ENCODE data around the gene MRC2. TPM values are rescaled to one million over a fixed set of nuclear protein-coding genes. Genes with fewer than 3 reads are reported as not detected.

MRC2 gene
- total and polyA plus RNA-seq, 2 experiments from 2014 or later = 222 to 756 TPM

DNA sequence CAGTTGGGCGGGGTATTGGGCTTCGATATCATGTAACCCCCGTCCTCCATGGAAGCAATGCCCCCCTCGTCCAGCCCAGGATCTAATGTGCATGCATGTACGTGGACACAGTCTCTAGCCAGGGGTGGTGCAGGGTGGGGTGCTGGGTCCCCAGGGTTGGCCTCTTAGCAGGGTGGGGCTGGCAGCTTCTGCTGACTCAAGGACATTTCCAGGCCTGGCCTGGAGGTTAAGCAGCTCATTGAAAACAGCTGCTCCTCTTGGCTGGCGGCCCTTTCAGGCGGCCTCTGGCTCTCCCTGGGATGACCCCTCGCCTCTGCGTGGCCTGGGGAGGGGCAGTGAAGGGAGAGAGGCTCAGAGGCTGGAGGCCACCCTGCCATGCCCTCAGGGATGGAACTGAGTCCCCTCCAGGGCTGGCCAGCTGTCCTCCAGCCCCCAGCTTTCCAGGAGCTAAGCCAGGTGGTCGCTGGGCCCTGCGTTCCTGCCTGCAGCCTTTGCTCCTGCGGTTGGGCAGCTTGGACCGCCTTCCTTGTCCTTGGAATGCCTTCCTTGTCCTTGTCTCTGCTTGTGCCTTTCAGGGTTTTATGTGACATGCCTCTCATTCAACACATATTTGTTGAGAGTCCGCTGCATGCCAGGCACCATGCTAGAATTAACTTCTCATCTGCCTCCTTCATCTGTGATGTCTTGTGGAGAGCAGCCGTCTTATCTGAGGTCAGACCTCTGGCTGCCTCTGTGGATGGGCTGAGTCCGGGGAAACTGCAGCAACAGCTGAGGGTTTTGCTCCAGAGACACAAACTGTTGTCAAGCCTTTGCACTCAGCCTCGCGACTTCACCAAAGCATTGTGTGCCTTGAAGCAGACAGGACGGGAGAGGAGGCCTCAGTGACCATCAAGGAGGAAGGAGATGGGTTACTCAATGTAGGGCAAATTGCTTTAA lies 26.6 kb downstream of the MRC2 start:
- peaks cover 85% of the 10 kb centered on the region for H3K79me2 ChIP-seq (ENCODE audit: insufficient read depth)
- peak overlapping the region; percentile 86 for H3K9ac ChIP-seq
- peak overlapping the region; percentile 80 for H3K4me2 ChIP-seq (ENCODE audit: unreplicated experiment)
- DNase-seq = peak; percentile 85
- peak overlapping the region; percentile 90 for H3K27ac ChIP-seq
- no peaks in the 10 kb centered on the region for H3K9me2 ChIP-seq (ENCODE audit: insufficient read depth)
- H2AFZ ChIP-seq = no peak overlapping the region
- TF ChIP-seq EZH2phosphoT487 (IDR thresholded peaks at IDR 0.05; ENCODE audit: insufficient read depth, low read depth) (no peak), EZH2 (IDR thresholded peaks at IDR 0.05; ENCODE audit: insufficient read depth, poor library complexity, severe bottlenecking) (no peak)
- peaks cover 39% of the 10 kb centered on the region for H3K4me1 ChIP-seq (ENCODE audit: insufficient read depth)
- H3F3A ChIP-seq (ENCODE audit: insufficient read depth) = peaks cover 49% of the 10 kb centered on the region
- peak overlapping the region; percentile 67; the same call in 1 of the 2 replicates for H3K4me3 ChIP-seq
- H3K36me3 ChIP-seq (ENCODE audit: low read depth) = 0 out of 2 replicates have a peak, but pooled peaks cover 2% of the 10 kb centered on the region
- WGBS, 2 experiments (ENCODE audit: low coverage in 1 of 2, low lambda C conversion rate in 2 of 2, missing lambda C conversion rate in 2 of 2) = 31 to 32% methylated on average over 15 to 19 of the region's 19 CpGs
- no peaks in the 10 kb centered on the region for H3K9me3 ChIP-seq (ENCODE audit: low read depth)
- in situ Hi-C loops (cut with MboI) = no loop called here
- no peaks in the 10 kb centered on the region for H4K20me1 ChIP-seq (ENCODE audit: insufficient read depth)
- no peaks in the 10 kb centered on the region for H3K27me3 ChIP-seq (replicated peaks; ENCODE audit: insufficient read depth)

DNA sequence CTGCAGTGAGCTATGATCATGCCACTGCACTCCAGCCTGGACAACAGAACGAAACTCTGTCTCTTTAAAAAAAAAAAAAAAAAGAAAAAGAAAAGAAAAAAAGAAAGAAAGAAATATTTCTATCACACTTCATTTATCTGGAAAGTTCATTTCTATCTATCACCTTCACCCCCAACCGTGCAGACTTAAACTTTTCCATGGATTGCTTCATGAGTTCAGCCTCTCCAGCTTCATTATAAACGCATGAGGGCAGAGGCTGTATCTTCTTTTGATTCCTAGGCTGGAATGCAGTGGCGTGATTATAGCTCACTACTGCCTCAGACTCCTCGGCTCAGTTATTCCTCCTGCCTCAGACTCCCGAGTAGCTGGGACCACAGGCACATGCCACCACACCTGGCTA lies 28.2 kb downstream of the MRC2 start:
- no peak overlapping the region for H3K4me2 ChIP-seq (ENCODE audit: unreplicated experiment)

DNA sequence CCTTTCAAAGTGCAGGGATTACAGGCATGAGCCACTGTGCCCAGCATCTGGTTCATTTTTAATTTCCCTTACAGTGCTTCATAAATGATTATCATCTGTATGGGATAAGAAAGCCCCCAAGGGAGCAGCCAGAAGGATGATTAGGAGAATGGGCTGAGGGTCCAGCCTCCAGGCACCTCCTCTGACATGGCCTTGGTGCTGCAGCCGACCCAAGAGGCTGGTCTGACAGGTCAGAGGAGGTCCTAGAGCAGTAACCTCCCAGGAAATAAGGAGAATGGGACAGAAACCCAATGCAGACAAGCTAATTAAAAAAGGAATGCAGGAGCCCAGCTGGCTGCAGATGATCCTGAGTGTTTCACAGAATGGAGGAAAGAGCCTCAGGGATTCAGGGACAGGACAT lies 29.0 kb downstream of the MRC2 start:
- Histone ChIP-seq H3K9ac (no peak overlapping the region), H3F3A (ENCODE audit: insufficient read depth) (peaks cover 55% of the 10 kb centered on the region), H2AFZ (no peak overlapping the region), H3K4me2 (ENCODE audit: unreplicated experiment) (no peak overlapping the region), H3K4me1 (ENCODE audit: insufficient read depth) (peaks cover 39% of the 10 kb centered on the region), H3K36me3 (ENCODE audit: low read depth) (no peaks in the 10 kb centered on the region), H3K27me3 (replicated peaks; ENCODE audit: insufficient read depth) (no peaks in the 10 kb centered on the region), H3K79me2 (ENCODE audit: insufficient read depth) (peaks cover 85% of the 10 kb centered on the region), H3K27ac (no peak overlapping the region), H4K20me1 (ENCODE audit: insufficient read depth) (no peaks in the 10 kb centered on the region), H3K9me3 (ENCODE audit: low read depth) (no peaks in the 10 kb centered on the region), H3K9me2 (ENCODE audit: insufficient read depth) (no peaks in the 10 kb centered on the region), H3K4me3 (no peak overlapping the region)
- no peak for DNase-seq
- 94 to 96% methylated on average over 1 of the region's 1 CpG for WGBS, 2 experiments (ENCODE audit: low coverage in 1 of 2, low lambda C conversion rate in 2 of 2, missing lambda C conversion rate in 2 of 2)
- TF ChIP-seq EZH2 (IDR thresholded peaks at IDR 0.05; ENCODE audit: insufficient read depth, poor library complexity, severe bottlenecking) = no peak
- no peak for TF ChIP-seq EZH2phosphoT487 (IDR thresholded peaks at IDR 0.05; ENCODE audit: insufficient read depth, low read depth)
- in situ Hi-C loops (cut with MboI) = no loop called here

More for the DNA sequence above, 28.2 kb downstream of the MRC2 start:
- H3K4me3 ChIP-seq = no peak overlapping the region
- H3F3A ChIP-seq (ENCODE audit: insufficient read depth) = peaks cover 55% of the 10 kb centered on the region
- no peaks in the 10 kb centered on the region for H3K27me3 ChIP-seq (replicated peaks; ENCODE audit: insufficient read depth)
- peaks cover 85% of the 10 kb centered on the region for H3K79me2 ChIP-seq (ENCODE audit: insufficient read depth)
- in situ Hi-C loops (cut with MboI) = no loop called here
- no peak overlapping the region for H3K9ac ChIP-seq
- no peaks in the 10 kb centered on the region for H3K9me3 ChIP-seq (ENCODE audit: low read depth)
- no peak overlapping the region for H3K27ac ChIP-seq
- no peaks in the 10 kb centered on the region for H3K9me2 ChIP-seq (ENCODE audit: insufficient read depth)
- no peak overlapping the region for H2AFZ ChIP-seq
- peaks cover 39% of the 10 kb centered on the region for H3K4me1 ChIP-seq (ENCODE audit: insufficient read depth)
- 62 to 69% methylated on average over 6 of the region's 6 CpGs for WGBS, 2 experiments (ENCODE audit: low coverage in 1 of 2, low lambda C conversion rate in 2 of 2, missing lambda C conversion rate in 2 of 2)
- H3K36me3 ChIP-seq (ENCODE audit: low read depth) = no peaks in the 10 kb centered on the region
- no peak for TF ChIP-seq EZH2 (IDR thresholded peaks at IDR 0.05; ENCODE audit: insufficient read depth, poor library complexity, severe bottlenecking)
- TF ChIP-seq EZH2phosphoT487 (IDR thresholded peaks at IDR 0.05; ENCODE audit: insufficient read depth, low read depth) = no peak
- DNase-seq = peak; percentile 23
- no peaks in the 10 kb centered on the region for H4K20me1 ChIP-seq (ENCODE audit: insufficient read depth)

DNA sequence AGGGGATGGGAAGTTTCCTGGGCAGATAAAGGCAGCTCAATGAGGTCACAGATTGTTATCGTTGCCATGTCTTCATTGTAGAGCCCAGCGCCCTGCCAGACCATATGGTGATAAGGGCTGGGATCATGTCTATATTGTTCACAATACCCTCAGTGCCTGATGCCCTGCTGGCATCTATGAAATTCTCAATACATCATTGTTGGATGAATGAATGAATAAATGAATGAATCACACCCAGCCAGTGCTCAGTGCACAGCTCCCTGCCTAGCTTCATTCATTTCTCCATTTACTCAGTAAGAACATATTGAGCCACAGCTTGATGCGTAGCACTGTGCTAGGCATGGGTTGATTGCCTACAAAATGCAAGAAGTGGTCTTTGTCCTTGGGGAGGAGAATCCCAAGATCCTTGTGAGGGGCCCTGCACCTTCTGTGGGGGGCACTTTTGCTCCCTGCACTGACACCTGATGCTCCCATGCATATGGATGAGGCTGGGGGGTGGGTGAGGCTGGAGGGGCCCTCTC lies 29.7 kb downstream of the MRC2 start:
- TF ChIP-seq EZH2 (IDR thresholded peaks at IDR 0.05; ENCODE audit: insufficient read depth, poor library complexity, severe bottlenecking) (no peak), EZH2phosphoT487 (IDR thresholded peaks at IDR 0.05; ENCODE audit: insufficient read depth, low read depth) (no peak)
- Histone ChIP-seq H3K27ac (no peak overlapping the region), H3K27me3 (replicated peaks; ENCODE audit: insufficient read depth) (no peaks in the 10 kb centered on the region), H3K79me2 (ENCODE audit: insufficient read depth) (peaks cover 85% of the 10 kb centered on the region), H2AFZ (no peak overlapping the region), H3K9me3 (ENCODE audit: low read depth) (no peaks in the 10 kb centered on the region), H3K9ac (no peak overlapping the region), H3F3A (ENCODE audit: insufficient read depth) (peaks cover 54% of the 10 kb centered on the region), H4K20me1 (ENCODE audit: insufficient read depth) (no peaks in the 10 kb centered on the region), H3K4me3 (no peak overlapping the region), H3K4me2 (ENCODE audit: unreplicated experiment) (no peak overlapping the region), H3K36me3 (ENCODE audit: low read depth) (no peaks in the 10 kb centered on the region), H3K4me1 (ENCODE audit: insufficient read depth) (peaks cover 32% of the 10 kb centered on the region), H3K9me2 (ENCODE audit: insufficient read depth) (no peaks in the 10 kb centered on the region)
- 85 to 89% methylated on average over 3 of the region's 3 CpGs for WGBS, 2 experiments (ENCODE audit: low coverage in 1 of 2, low lambda C conversion rate in 2 of 2, missing lambda C conversion rate in 2 of 2)
- in situ Hi-C loops (cut with MboI) = no loop called here
- DNase-seq = peak; percentile 19

Data from GM23248 (cell line).